OCI-LY7 (cell line): ENCODE measurements around the gene UBTD1.
"Not testable (repeated sequence)": the region's sequence is repeated elsewhere in the genome, so short reads cannot be mapped to it uniquely, and the experiment has no call there.

Experiments used
- CTCF ChIP-seq: fragments of 200-600 bp; sonication (generic); conservative IDR thresholded peaks from 2 replicates; pipeline ENCODE4 v1.5.1; 2014; ENCODE audit warnings: mild to moderate bottlenecking, antibody characterized with exemption, low read length, moderate library complexity, mixed read lengths
- EZH2phosphoT487 ChIP-seq: fragments of 200-600 bp; sonication (generic); IDR thresholded peaks from 2 replicates; pipeline ENCODE4 v1.6.1; 2018; ENCODE audit warnings: low read depth, borderline replicate concordance, mild to moderate bottlenecking, mixed run types, antibody characterized with exemption, low read length, moderate library complexity, mixed read lengths

GRCh38 chr10:97479410-97479809 is 19.3 kb upstream of the UBTD1 start:
- TF ChIP-seq CTCF, EZH2phosphoT487: not testable (repeated sequence)
